ENCODE measurements around the gene GFRA1. TPM values are rescaled to one million over a fixed set of nuclear protein-coding genes. Genes with fewer than 3 reads are reported as not detected.

Gene GFRA1
- total and polyA plus RNA-seq, 7 donors: under 0.01 to 115 (median 38.9) TPM

DNA sequence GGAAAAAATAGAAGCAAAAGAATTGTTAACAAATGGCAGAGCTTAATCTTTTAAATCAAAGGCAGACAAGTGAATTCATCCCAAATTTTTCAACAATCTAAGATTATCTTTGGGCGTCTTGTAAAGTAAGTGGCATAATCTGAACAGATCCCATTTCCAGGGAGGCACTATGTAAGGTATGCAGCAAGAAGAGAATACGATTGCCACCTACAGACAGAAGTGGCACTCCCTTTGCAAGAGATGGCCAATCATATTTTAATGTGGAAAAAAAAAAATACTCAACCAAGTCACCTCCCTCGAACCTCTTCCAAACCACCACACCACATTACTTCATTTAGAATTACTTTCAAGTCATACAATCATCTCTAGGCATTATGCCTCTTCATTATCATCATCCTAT is 4.0 kb downstream of the GFRA1 start:
- DNase-seq: no peak
- intact Hi-C loops (cut with DNase I): no loop called here
- peaks cover 19 to 36% (median 28%) of the 10 kb centered on the region in 3 donors for H3K27me3 ChIP-seq

DNA sequence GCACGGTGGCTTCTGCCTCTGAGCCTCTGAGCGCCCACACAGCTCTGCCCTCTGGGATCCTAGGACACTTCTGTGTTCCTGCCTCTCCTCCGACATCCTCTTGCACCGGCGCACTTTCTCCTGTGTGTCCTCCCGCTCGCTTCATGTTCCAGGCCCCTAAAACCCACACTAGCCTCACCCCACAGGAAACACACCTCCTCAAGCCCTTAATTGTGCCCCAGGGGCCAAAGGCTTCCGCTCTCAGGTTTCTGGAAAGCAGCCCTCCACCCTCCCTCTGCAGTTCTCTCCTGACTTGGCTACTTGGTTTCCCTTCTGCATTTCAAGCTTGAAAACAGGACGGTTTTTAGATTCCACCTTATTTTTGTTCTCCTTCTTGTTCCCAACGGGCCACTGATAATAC is 7.3 kb downstream of the GFRA1 start:
- Histone ChIP-seq H3K27me3 (peaks cover 4 to 5% (median 4%) of the 10 kb centered on the region in 3 donors), H3K4me3 (no peak overlapping the region), H3K9me3 (no peaks in the 10 kb centered on the region), H3K27ac (no peak overlapping the region), H3K36me3 (no peaks in the 10 kb centered on the region), H3K4me1 (peaks cover 0 to 11% (median 4%) of the 10 kb centered on the region in 4 donors)
- intact Hi-C loops (cut with DNase I): no loop called here
- DNase-seq: no peak
- WGBS, 2 donors: 58 to 80% methylated on average over 10 of the region's 10 CpGs
- no peak for TF ChIP-seq POLR2AphosphoS5 (IDR thresholded peaks at IDR 0.05)
- TF ChIP-seq, protein P1, sequence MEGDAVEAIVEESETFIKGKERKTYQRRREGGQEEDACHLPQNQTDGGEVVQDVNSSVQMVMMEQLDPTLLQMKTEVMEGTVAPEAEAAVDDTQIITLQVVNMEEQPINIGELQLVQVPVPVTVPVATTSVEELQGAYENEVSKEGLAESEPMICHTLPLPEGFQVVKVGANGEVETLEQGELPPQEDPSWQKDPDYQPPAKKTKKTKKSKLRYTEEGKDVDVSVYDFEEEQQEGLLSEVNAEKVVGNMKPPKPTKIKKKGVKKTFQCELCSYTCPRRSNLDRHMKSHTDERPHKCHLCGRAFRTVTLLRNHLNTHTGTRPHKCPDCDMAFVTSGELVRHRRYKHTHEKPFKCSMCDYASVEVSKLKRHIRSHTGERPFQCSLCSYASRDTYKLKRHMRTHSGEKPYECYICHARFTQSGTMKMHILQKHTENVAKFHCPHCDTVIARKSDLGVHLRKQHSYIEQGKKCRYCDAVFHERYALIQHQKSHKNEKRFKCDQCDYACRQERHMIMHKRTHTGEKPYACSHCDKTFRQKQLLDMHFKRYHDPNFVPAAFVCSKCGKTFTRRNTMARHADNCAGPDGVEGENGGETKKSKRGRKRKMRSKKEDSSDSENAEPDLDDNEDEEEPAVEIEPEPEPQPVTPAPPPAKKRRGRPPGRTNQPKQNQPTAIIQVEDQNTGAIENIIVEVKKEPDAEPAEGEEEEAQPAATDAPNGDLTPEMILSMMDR (IDR thresholded peaks at IDR 0.05): no peak
- TF ChIP-seq POLR2A (IDR thresholded peaks at IDR 0.05): no peak
- TF ChIP-seq EP300 (IDR thresholded peaks at IDR 0.05): no peak

More for the DNA sequence above, 4.0 kb downstream of the GFRA1 start:
- Histone ChIP-seq H3K9me3 (no peaks in the 10 kb centered on the region), H3K4me3 (no peak overlapping the region), H3K36me3 (no peaks in the 10 kb centered on the region), H3K27ac (no peak overlapping the region), H3K4me1 (peaks cover 0 to 41% (median 32%) of the 10 kb centered on the region in 4 donors)
- no peak for TF ChIP-seq EP300 (IDR thresholded peaks at IDR 0.05)
- TF ChIP-seq, protein P1 (IDR thresholded peaks at IDR 0.05): no peak
- TF ChIP-seq POLR2A (IDR thresholded peaks at IDR 0.05): no peak
- no peak for TF ChIP-seq POLR2AphosphoS5 (IDR thresholded peaks at IDR 0.05)
- 20 to 47% methylated on average over 3 of the region's 3 CpGs for WGBS, 2 donors

DNA sequence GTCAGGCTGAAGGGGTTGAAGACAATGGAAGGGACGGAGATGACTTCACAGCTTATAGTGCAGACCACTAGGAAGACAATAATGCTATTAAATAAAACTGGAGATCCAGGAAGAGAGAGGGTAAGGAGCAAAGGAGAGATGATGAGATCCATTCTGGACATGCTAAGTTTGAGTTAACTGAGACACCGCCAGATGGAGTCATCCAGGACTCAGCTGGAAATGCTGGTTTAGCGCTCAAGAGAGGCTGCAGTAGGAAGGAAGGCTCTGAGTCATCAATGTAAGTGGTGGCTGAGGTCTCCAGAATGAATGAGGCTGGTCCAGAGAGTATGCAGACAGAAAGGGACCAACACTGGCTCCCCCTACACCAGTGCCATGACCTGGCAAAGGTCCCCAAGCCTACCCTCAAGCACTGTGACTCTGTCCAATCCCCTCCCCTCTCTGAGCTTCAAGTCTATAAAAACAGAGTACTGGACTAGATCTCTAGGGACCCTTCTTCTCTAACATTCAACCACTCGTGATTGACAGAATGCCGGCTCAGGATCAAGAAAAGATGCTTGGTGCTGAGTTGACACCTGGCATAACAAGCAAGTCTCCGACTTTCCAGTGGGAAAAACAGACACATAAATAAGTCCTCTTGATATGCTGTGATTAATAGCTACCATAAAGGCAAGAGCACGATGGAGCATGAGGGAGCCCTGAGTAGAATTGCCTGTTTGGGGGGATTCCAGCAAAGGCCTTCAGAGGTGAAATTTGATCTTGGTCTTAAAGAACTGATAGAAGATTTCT is 8.9 kb downstream of the GFRA1 start:
- no peak for DNase-seq
- TF ChIP-seq POLR2AphosphoS5 (IDR thresholded peaks at IDR 0.05): no peak
- no peak for TF ChIP-seq POLR2A (IDR thresholded peaks at IDR 0.05)
- TF ChIP-seq, protein P1 (IDR thresholded peaks at IDR 0.05): no peak
- no peak for TF ChIP-seq EP300 (IDR thresholded peaks at IDR 0.05)
- Histone ChIP-seq H3K9me3 (no peaks in the 10 kb centered on the region), H3K27me3 (no peaks in the 10 kb centered on the region), H3K4me1 (peaks cover 0 to 5% (median 0%) of the 10 kb centered on the region in 4 donors), H3K27ac (no peak overlapping the region), H3K4me3 (no peak overlapping the region), H3K36me3 (no peaks in the 10 kb centered on the region)
- WGBS, 2 donors: 74 to 79% methylated on average over 7 of the region's 7 CpGs
- intact Hi-C loops (cut with DNase I): no loop called here

DNA sequence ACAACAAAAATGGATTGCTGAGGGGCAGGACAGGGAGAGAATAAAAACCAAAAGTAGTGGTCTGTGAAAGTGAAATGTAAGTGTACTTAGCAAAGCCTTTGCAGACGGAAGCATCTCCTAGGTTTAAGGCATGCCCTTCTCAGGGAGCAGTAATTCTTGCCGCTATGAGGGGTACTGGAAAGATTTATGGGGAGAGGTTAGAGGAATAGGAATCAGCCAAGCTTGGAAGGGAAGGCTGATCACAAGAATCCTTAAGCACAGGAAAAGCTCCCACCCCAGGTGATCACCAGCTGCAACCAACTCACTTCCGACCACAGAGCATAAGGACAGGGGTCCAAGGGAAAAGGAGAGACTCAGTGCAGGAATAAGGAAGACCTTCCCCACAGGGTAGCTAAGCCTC is 10.3 kb downstream of the GFRA1 start:
- WGBS, 2 donors: 64 to 71% methylated on average over 3 of the region's 3 CpGs
- no peak for DNase-seq
- Histone ChIP-seq H3K36me3 (no peaks in the 10 kb centered on the region), H3K27me3 (no peaks in the 10 kb centered on the region), H3K4me1 (peaks cover 0 to 5% (median 0%) of the 10 kb centered on the region in 4 donors), H3K4me3 (no peak overlapping the region), H3K27ac (no peak overlapping the region), H3K9me3 (no peaks in the 10 kb centered on the region)
- intact Hi-C loops (cut with DNase I): no loop called here
- TF ChIP-seq EP300 (IDR thresholded peaks at IDR 0.05) (no peak), POLR2AphosphoS5 (IDR thresholded peaks at IDR 0.05) (no peak), POLR2A (IDR thresholded peaks at IDR 0.05) (no peak)
- TF ChIP-seq, protein P1 (IDR thresholded peaks at IDR 0.05): no peak
